OCI-LY3 (cell line): ENCODE results near the gene SYT5.

Experiments used
- CTCF ChIP-seq: fragments of 200-600, 300-600 bp; sonication (generic); IDR thresholded peaks from 2 replicates; pipeline ENCODE4 v1.5.1; 2014; ENCODE audit warnings: antibody characterized with exemption, low read length, low read depth
- EZH2phosphoT487 ChIP-seq: fragments of 200-600 bp; shearing (Covaris generic); IDR thresholded peaks from 2 replicates; pipeline ENCODE4 v1.6.1; 2018; ENCODE audit warnings: antibody characterized with exemption, mixed run types, low read depth

- TF ChIP-seq CTCF (no peak), EZH2phosphoT487 (no peak)
Observed at GRCh38 chr19:55226273-55226672, 46.2 kb upstream of the SYT5 start.
